ENCODE measurements around the gene OR10A5.

GRCh38 chr11:6876325-6876724 lies 30.8 kb downstream of the OR10A5 start, which contains the start of gene OR10A4:
- TF ChIP-seq, protein P1, sequence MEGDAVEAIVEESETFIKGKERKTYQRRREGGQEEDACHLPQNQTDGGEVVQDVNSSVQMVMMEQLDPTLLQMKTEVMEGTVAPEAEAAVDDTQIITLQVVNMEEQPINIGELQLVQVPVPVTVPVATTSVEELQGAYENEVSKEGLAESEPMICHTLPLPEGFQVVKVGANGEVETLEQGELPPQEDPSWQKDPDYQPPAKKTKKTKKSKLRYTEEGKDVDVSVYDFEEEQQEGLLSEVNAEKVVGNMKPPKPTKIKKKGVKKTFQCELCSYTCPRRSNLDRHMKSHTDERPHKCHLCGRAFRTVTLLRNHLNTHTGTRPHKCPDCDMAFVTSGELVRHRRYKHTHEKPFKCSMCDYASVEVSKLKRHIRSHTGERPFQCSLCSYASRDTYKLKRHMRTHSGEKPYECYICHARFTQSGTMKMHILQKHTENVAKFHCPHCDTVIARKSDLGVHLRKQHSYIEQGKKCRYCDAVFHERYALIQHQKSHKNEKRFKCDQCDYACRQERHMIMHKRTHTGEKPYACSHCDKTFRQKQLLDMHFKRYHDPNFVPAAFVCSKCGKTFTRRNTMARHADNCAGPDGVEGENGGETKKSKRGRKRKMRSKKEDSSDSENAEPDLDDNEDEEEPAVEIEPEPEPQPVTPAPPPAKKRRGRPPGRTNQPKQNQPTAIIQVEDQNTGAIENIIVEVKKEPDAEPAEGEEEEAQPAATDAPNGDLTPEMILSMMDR (IDR thresholded peaks at IDR 0.05): no peak
- TF ChIP-seq POLR2AphosphoS5 (IDR thresholded peaks at IDR 0.05): no peak
